CD4-positive, alpha-beta T cell treated with Interleukin-1 beta for 1 hour (primary cell): ENCODE data around the gene SERINC4.
"Not testable (repeated sequence)": the region's sequence is repeated elsewhere in the genome, so short reads cannot be mapped to it uniquely, and the experiment has no call there.

Experiments used
- DNase-seq, 2 donors: peaks; one replicate each; pipeline ENCODE4 v3.0.0-alpha.2; 2020 to 2022

The SERINC4 gene

DNA sequence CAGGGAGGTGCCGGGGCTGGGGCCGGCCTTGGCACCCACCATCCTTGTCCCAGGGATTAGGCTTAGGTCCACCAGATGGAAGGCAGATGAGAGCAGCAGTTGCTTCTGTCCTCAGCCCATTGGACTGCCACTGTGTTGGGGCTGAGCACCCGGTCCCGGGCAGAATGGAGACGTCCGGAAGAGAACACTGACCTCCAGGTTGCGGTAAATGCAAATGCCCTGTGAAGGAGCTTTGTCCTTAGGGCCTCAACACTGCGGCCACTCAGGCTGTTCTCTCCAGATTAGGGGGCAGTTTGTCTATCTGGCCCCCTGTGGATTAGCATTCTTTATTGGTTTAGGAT, at the start of gene SERINC4:
Gene SERINC4, minus strand, starts transcription at position 276 of the 341 bp plus-strand sequence. Its CDS starts 234 bp downstream, at position 42.
- no peak for DNase-seq

- DNase-seq, result no peak
Measured at GRCh38 chr15:43845421-43845820, 45.4 kb upstream of the SERINC4 start.

GRCh38 chr15:43832485-43832884, 32.5 kb upstream of the SERINC4 start:
- not testable (repeated sequence) for DNase-seq

DNA sequence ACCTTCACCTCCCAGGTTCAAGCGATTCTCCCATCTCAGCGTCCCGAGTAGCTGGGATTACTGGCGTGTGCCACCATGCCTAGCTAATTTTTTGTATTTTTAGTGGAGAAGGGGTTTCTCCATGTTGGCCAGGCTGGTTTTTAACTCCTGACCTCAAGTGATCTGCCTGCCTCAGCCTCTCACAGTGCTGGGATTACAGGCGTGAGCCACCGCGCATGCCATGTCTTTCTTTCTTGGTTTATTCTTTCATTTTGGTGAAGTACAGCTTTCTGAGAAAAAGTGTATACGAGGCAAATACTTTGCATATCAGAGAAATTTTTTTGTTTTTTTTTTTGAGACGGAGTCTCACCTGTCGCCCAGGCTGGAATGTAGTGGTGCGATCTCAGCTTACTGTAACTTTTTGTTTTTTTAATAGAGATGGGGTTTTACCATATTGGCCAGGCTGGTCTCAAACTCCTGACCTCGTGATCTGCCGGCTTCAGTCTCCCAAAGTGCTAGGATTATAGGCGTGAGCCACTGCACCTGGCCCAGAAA, 31.6 kb upstream of the SERINC4 start:
- DNase-seq, result not testable (repeated sequence)

DNA sequence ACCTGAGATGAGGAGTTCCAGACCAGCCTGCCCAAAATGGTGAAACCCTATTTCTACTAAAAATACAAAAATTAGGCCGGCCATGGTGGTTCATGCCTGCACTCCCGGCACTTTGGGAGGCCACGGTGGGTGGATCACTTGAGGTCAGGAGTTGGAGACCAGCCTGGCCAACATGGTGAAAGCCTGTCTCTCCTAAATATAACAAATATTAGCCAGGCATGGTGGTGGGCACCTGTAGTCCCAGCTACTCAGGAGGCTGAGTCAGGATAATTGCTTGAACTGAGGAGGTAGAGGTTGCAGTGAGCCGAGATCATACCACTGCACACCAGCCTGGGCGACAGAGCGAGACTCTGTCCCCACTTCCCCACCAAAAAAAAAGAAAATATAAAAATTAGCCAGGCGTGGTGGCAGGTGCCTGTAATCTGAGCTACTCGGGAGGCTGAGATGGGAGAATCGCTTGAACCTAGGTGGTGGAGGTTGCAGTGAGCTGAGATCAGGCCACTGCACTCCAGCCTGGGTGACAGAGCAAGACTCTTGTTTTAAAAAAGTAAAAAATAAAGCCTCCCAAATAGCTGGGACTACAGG, 30.8 kb upstream of the SERINC4 start:
- not testable (repeated sequence) for DNase-seq

- not testable (repeated sequence) for DNase-seq
Measured at GRCh38 chr15:43829951-43830540, 30.0 kb upstream of the SERINC4 start.

- no peak for DNase-seq
Measured at GRCh38 chr15:43828061-43828657, 28.1 kb upstream of the SERINC4 start.

- peak; percentile 74 to 75 for DNase-seq
Measured at GRCh38 chr15:43826508-43827341, 26.7 kb upstream of the SERINC4 start, which contains the start of gene WDR76. Gene WDR76, plus strand, starts transcription at chr15:43827002. Its CDS starts 31 bp downstream, at chr15:43827033.

- no peak for DNase-seq
Measured at GRCh38 chr15:43826029-43826507, 26.0 kb upstream of the SERINC4 start.

GRCh38 chr15:43825305-43825704, 25.3 kb upstream of the SERINC4 start:
- DNase-seq, result not testable (repeated sequence)

DNA sequence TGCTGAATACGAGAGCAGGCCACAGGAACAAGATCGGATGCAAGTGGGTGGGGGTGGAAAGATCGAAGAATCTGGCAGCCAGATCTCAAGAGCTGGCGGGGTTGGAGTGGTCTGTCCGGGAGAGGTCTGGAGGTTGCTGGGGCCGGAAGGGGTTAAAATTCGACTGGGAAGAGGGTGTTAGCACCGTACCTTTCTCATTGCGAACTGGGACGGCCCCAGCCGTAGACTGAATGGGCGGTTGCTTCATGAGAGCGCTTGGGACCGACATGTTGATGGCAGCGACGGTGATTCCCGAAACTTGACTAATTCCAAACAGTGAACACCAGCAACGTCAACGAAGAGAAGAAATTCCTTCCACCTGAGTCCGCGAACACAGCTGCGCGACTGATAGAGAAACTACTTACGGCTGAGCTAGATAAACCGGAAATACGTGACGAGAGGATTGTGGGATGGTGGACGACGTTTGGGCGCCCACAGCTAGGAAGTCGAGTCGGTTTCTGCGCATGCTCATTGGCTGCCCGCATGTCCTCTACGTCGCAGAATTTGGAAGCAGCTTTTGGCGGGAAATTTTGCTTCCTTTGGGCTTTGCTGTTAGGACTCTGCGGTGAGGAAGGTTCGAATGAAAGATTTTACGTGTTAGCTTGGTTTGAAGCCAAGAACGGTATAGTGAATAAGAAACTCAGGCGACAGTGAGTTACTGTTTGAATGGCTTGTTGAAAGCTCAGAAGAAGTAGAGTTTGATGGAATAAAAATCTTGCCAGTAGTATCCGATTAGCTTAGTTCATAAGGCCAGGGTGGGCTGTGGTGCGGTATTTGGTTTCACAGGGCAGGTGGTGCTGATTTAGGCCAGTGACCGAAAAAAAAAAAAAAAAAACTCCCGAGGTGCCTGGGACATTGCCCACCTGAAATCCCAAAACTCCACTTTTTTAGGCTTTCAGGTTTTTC, 24.6 kb upstream of the SERINC4 start, which contains the start of gene MFAP1:
Gene MFAP1, minus strand, starts transcription at position 389 of the 945 bp plus-strand sequence. Its CDS starts 121 bp downstream, at position 268.
- peak; percentile 94 to 96 for DNase-seq

DNA sequence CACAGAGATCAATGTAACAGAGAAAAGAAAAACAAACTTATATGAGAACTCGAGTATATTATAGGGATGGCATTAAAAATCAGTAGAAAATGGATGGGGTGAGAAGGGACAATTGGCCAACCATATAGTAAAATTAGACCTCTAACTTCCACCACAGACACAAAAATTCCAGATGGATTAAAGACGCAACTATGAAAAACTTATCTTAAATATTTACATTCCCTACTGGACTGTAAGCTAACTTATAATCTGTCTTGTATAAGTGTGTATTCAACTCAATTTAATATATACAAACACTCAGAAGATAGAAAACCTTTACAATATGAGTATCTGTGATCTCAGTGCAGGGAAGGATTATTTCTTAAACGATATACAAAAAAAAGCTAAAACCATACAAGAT, 21.5 kb upstream of the SERINC4 start:
- DNase-seq, result no peak

- not testable (repeated sequence) for DNase-seq
Measured at GRCh38 chr15:43815064-43815463, 15.0 kb upstream of the SERINC4 start.

GRCh38 chr15:43808960-43809678, 9.1 kb upstream of the SERINC4 start:
- DNase-seq, result peak in 1 of 2 donors; percentile 62

DNA sequence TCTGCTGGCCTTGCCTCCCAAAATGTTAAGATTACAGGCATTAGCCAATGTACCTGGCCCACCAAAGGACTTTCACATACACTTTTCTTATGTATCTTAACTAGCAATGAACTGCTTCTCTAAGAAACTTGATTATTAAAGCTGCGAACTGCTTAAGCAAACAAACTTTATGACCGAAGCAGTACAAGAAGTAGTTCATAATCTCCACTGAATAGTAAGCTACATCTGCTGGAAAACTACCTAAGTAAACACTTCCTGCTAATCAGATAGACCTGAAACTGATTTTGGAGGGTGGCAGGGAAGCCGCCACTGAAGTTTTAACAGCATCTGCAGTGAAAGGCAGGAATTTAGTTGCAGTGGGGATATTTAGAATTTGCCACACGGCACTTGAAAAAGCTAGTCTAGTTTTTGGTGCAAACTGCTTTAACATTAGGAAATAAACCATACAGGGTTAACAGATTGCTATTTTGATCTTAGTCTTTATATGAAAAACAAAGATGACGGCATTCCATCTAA, 8.5 kb upstream of the SERINC4 start:
- DNase-seq, result no peak

- DNase-seq, result not testable (repeated sequence)
Measured at GRCh38 chr15:43802676-43803075, 2.7 kb upstream of the SERINC4 start.

GRCh38 chr15:43800286-43801141, 494 bp upstream of the SERINC4 start, which contains the start of gene HYPK:
Gene HYPK, plus strand, starts transcription at chr15:43800599. Its CDS starts 24 bp downstream, at chr15:43800623.
- peak; percentile 94 for DNase-seq

GRCh38 chr15:43799209-43799944, 643 bp downstream of the SERINC4 start:
- DNase-seq, result no peak

DNA sequence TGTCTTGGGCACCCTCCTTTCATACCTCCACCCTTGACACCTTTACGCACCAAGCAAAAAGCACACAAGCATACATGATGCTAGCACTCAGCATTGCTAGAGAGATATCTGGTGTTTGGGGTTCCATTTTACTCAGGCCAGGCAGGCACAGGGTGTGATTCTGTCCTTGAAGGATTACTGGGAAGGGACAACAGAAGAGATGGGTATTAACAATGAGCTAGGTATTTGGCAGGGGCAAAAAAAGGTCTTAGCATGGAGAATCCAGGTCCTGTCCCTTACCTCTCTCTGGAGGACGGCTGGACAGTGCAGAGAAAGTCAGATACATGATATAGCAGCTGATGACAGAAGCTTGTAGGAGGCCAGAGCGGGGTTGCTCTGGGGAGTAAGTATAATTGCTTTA, 3.5 kb downstream of the SERINC4 start:
- DNase-seq, result no peak
